A673 (cell line): ENCODE measurements around the gene FGFR1OP2.

Source experiments
- CTCF ChIP-seq: fragments of 300-800, 200-600 bp; sonication (generic); conservative IDR thresholded peaks from 2 replicates; pipeline ENCODE4 v1.5.1; 2017; ENCODE audit warnings: low read depth, mild to moderate bottlenecking, antibody characterized with exemption, low read length, moderate library complexity, mixed read lengths
- EZH2 ChIP-seq: fragments of 200-600 bp; sonication (generic); IDR thresholded peaks from 2 replicates; pipeline ENCODE4 v1.6.1; 2017; ENCODE audit warnings: borderline replicate concordance, low read depth, mild to moderate bottlenecking, mixed read lengths, antibody characterized with exemption, low read length; ENCODE audit not compliant: poor library complexity, severe bottlenecking

- TF ChIP-seq CTCF (no peak), EZH2 (no peak)
Observed at GRCh38 chr12:27012982-27013255, 74.6 kb downstream of the FGFR1OP2 start.
